HCT116 (cell line): Measurements from ENCODE around the gene COX8A. TPM values are rescaled to one million over a fixed set of nuclear protein-coding genes. Genes with fewer than 3 reads are reported as not detected.

ENCODE experiments used
- ATAC-seq: fragments of 200-7000 bp; cut with Tn5 transposase; 2 replicates; pipeline ENCODE4 v1.9.1; 2020; ENCODE audit warnings: mild to moderate bottlenecking, moderate library complexity
- BruUV-seq: library from RNA; stranded (reverse); fragments of 400-500 nt; replicated peaks from 2 replicates; lab custom pipeline; 2021; lab: Mats Ljungman, UMichigan
- CTCF ChIA-PET: fragments of 300-600 bp; sonication (Branson Sonifier 250); formaldehyde crosslinking; loops from one replicate; lab custom pipeline; 2021; ENCODE audit warnings: antibody characterized with exemption; lab: Charles Lee
- POLR2A ChIA-PET: fragments of 300-600, 350-600 bp; sonication (Branson Sonifier 250); formaldehyde crosslinking; loops from one replicate; lab custom pipeline; 2021; ENCODE audit warnings: antibody characterized with exemption; lab: Charles Lee
- RAD21 ChIA-PET, 2 experiments: fragments of 300-600 bp; sonication (Branson Sonifier 250); formaldehyde crosslinking; loops; one replicate each; lab custom pipeline; 2023; ENCODE audit warnings: low total read pairs in 2 of 2; ENCODE audit not compliant: uncharacterized antibody in 2 of 2, unreplicated experiment in 2 of 2, low non-redundant PET in 1 of 2; lab: Charles Lee
- DNase-seq: peaks from one replicate; pipeline ENCODE4 v3.0.0-alpha.2; 2010; ENCODE audit warnings: low read depth, low spot score
- H2AFZ ChIP-seq: fragments of 200-600 bp; shearing (Covaris generic), sonication (generic); 2 replicates; pipeline ENCODE4 v1.6.1; 2017; ENCODE audit warnings: low read depth, mixed run types, mixed read lengths, antibody characterized with exemption, low read length; ENCODE audit not compliant: poor library complexity, severe bottlenecking
- H3K27ac ChIP-seq: 2 replicates; pipeline ENCODE4 v1.5.1; 2012; ENCODE audit warnings: low read depth, low read length
- H3K27me3 ChIP-seq: fragments of 200-600 bp; sonication (generic); 2 replicates; pipeline ENCODE4 v1.6.1; 2016; ENCODE audit warnings: mixed run types, low read length, mixed read lengths; ENCODE audit not compliant: insufficient read depth
- H3K36me3 ChIP-seq, 2 experiments: fragments of 200-500 bp in 1 of 2; fragments of 200-600 bp in 1 of 2; sonication (Bioruptor generic) in 1 of 2; sonication (generic) in 1 of 2; 2 replicates each; pipeline versions ENCODE4 v1.5.1 to v1.6.1; 2014 to 2016; ENCODE audit warnings: low read length in 2 of 2, inconsistent platforms in 1 of 2, mixed read lengths in 1 of 2, mixed run types in 1 of 2; ENCODE audit not compliant: insufficient read depth in 2 of 2, control insufficient read depth in 1 of 2
- H3K4me1 ChIP-seq, 2 experiments: fragments of 200-600 bp in 1 of 2; sonication (generic) in 1 of 2; 2 replicates each; pipeline versions ENCODE4 v1.5.1 to v1.6.1; 2012 to 2017; ENCODE audit warnings: low read length in 2 of 2, inconsistent platforms in 1 of 2, mild to moderate bottlenecking in 1 of 2, mixed read lengths in 1 of 2, mixed run types in 1 of 2, moderate library complexity in 1 of 2; ENCODE audit not compliant: insufficient read depth in 2 of 2, control insufficient read depth in 1 of 2
- H3K4me2 ChIP-seq: fragments of 200-600 bp; sonication (generic); 2 replicates; pipeline ENCODE4 v1.6.1; 2017; ENCODE audit warnings: mixed run types, low read length, mixed read lengths
- H3K4me3 ChIP-seq, 2 experiments: fragments of 200-600 bp in 1 of 2; sonication (generic) in 1 of 2; replicated peaks in 1 of 2; 2 replicates each; pipeline ENCODE4 v1.5.1; 2011 to 2016; ENCODE audit warnings: low read length in 2 of 2, control low read depth in 1 of 2, low read depth in 1 of 2, mild to moderate bottlenecking in 1 of 2, mixed read lengths in 1 of 2, mixed run types in 1 of 2
- H3K79me2 ChIP-seq: fragments of 200-600 bp; sonication (generic); 2 replicates; pipeline ENCODE4 v1.6.1; 2017; ENCODE audit warnings: mild to moderate bottlenecking, mixed run types, low read length, moderate library complexity, mixed read lengths; ENCODE audit not compliant: insufficient read depth
- H3K9ac ChIP-seq: fragments of 200-600 bp; sonication (generic); 2 replicates; pipeline ENCODE4 v1.6.1; 2016; ENCODE audit warnings: low read length, mixed read lengths
- H3K9me2 ChIP-seq: fragments of 200-600 bp; sonication (generic), shearing (Covaris generic); 2 replicates; pipeline ENCODE4 v1.6.1; 2017; ENCODE audit warnings: mixed run types, mild to moderate bottlenecking, moderate library complexity; ENCODE audit not compliant: insufficient read depth
- H3K9me3 ChIP-seq, 2 experiments: fragments of 200-500 bp in 1 of 2; fragments of 200-600 bp in 1 of 2; sonication (Bioruptor generic) in 1 of 2; sonication (generic) in 1 of 2; 2 replicates each; pipeline ENCODE4 v1.6.1; 2014 to 2017; ENCODE audit warnings: low read length in 2 of 2, mixed read lengths in 2 of 2, inconsistent platforms in 1 of 2, low read depth in 1 of 2, mild to moderate bottlenecking in 1 of 2, mixed run types in 1 of 2, moderate library complexity in 1 of 2; ENCODE audit not compliant: control insufficient read depth in 1 of 2, insufficient read depth in 1 of 2
- H4K20me1 ChIP-seq: fragments of 200-600 bp; sonication (generic), shearing (Covaris generic); 2 replicates; pipeline ENCODE4 v1.6.1; 2017; ENCODE audit warnings: mixed run types, mild to moderate bottlenecking, moderate library complexity; ENCODE audit not compliant: insufficient read depth
- CBX3 ChIP-seq: IDR thresholded peaks from 2 replicates; pipeline ENCODE4 v1.6.1; 2012; ENCODE audit warnings: low read depth
- CEBPB ChIP-seq: IDR thresholded peaks from 2 replicates; pipeline ENCODE4 v1.6.1; 2012; ENCODE audit warnings: low read depth
- EGR1 ChIP-seq: IDR thresholded peaks from 2 replicates; pipeline ENCODE4 v1.6.1; 2012; ENCODE audit warnings: low read depth
- ELF1 ChIP-seq: IDR thresholded peaks from 2 replicates; pipeline ENCODE4 v1.6.1; 2012; ENCODE audit warnings: low read depth, borderline replicate concordance
- EZH2 ChIP-seq: fragments of 200-600 bp; sonication (generic); IDR thresholded peaks from 2 replicates; pipeline ENCODE4 v1.6.1; 2017; ENCODE audit warnings: antibody characterized with exemption, mixed run types
- EZH2phosphoT487 ChIP-seq: fragments of 200-600 bp; IDR thresholded peaks from 2 replicates; pipeline ENCODE4 v1.6.1; 2018; ENCODE audit warnings: antibody characterized with exemption, borderline replicate concordance
- FOSL1 ChIP-seq: IDR thresholded peaks from 2 replicates; pipeline ENCODE4 v1.6.1; 2012; ENCODE audit warnings: low read depth
- JUND ChIP-seq: IDR thresholded peaks from 2 replicates; pipeline ENCODE4 v1.6.1; 2012
- RAD21 ChIP-seq: IDR thresholded peaks from 2 replicates; pipeline ENCODE4 v1.6.1; 2012; ENCODE audit warnings: low read depth, mild to moderate bottlenecking
- SIN3A ChIP-seq: IDR thresholded peaks from 2 replicates; pipeline ENCODE4 v1.6.1; 2012; ENCODE audit warnings: low read depth
- SP1 ChIP-seq: IDR thresholded peaks from 2 replicates; pipeline ENCODE4 v1.6.1; 2012; ENCODE audit warnings: low read depth
- TCF7L2 ChIP-seq: IDR thresholded peaks from 2 replicates; pipeline ENCODE4 v1.7.0; 2011; ENCODE audit warnings: borderline replicate concordance, inconsistent platforms; ENCODE audit not compliant: insufficient read depth, insufficient read length; ENCODE audit errors: extremely low read depth
- YY1 ChIP-seq: IDR thresholded peaks from 2 replicates; pipeline ENCODE4 v1.6.1; 2011; ENCODE audit warnings: low read length, low read depth, moderate library complexity, mild to moderate bottlenecking; ENCODE audit not compliant: insufficient replicate concordance; ENCODE audit errors: extremely low read depth
- ZFX ChIP-seq: fragments of 450-650 bp; IDR thresholded peaks from 2 replicates; pipeline ENCODE4 v1.6.1; 2017
- ZNF274 ChIP-seq: fragments of 200-500 bp; sonication (Bioruptor generic); IDR thresholded peaks from 2 replicates; pipeline ENCODE4 v1.6.1; 2014; ENCODE audit warnings: mild to moderate bottlenecking, low read depth, low read length, inconsistent platforms
- intact Hi-C: fragments of 100-400 bp; cut with micrococcal nuclease; formaldehyde crosslinking; loops from 2 replicates; pipeline ENCODE4 v1.10.0; 2022
- total RNA-seq: library from RNA; stranded (reverse); gene quantifications from one replicate; pipeline ENCODE4 v1.2.1, GENCODE V29; 2021; ENCODE audit not compliant: unreplicated experiment
- TF ChIP-seq, protein P1 (sequence below): IDR thresholded peaks from 2 replicates; pipeline ENCODE4 v1.6.1; 2011; ENCODE audit warnings: mild to moderate bottlenecking, low read length, moderate library complexity; ENCODE audit not compliant: insufficient replicate concordance; ENCODE audit errors: extremely low read depth
- TF ChIP-seq, protein P2 (sequence below), 3 experiments: fragments of 200-600 bp in 1 of 3; sonication (generic) in 1 of 3; IDR thresholded peaks in 2 of 3; conservative IDR thresholded peaks in 1 of 3; 2 replicates each; pipeline ENCODE4 v1.5.1; 2012 to 2017; ENCODE audit warnings: low read depth in 2 of 3, low read length in 2 of 3, antibody characterized with exemption in 1 of 3, borderline replicate concordance in 1 of 3, control low read depth in 1 of 3, mild to moderate bottlenecking in 1 of 3, mixed read lengths in 1 of 3, mixed run types in 1 of 3, moderate library complexity in 1 of 3; ENCODE audit not compliant: insufficient read depth in 1 of 3
- TF ChIP-seq, protein P3 (sequence below): IDR thresholded peaks from 2 replicates; pipeline ENCODE4 v1.6.1; 2012
- TF ChIP-seq, protein P4 (sequence below): IDR thresholded peaks from 2 replicates; pipeline ENCODE4 v1.6.1; 2012

The COX8A gene
- total RNA-seq, 1 experiment from 2014 or later = 536 TPM

DNA sequence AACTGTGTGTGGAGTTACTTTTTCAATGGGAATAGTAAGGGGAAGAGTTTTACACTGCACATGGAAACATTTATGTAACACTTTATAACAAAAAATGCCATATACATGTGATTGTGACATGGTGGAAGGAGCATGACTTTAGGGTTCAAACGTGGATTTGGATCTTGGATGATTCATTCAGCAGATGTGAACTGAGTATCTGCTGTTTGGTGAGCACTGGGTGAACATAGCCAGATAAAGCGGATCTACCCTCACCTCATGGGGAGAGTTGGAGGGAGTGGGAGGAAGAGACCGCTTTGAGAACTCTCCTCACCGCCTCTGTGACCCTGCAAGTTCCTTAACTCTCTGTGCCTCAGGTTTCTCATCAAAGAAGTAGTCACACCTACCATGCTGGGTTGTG lies 32.5 kb upstream of the COX8A start:
- CTCF ChIA-PET = no interaction called here
- BruUV-seq = no TSS peak
- DNase-seq (no peak), ATAC-seq (no peak)
- no peak overlapping the region for H3K4me2 ChIP-seq
- TF ChIP-seq EZH2 (no peak), SIN3A (no peak), EZH2phosphoT487 (no peak), JUND (no peak), FOSL1 (no peak), CBX3 (no peak), EGR1 (no peak), ZFX (no peak), RAD21 (no peak), SP1 (no peak), CEBPB (no peak), ZNF274 (no peak), ELF1 (no peak), TCF7L2 (no peak), YY1 (no peak)
- TF ChIP-seq, protein P1, sequence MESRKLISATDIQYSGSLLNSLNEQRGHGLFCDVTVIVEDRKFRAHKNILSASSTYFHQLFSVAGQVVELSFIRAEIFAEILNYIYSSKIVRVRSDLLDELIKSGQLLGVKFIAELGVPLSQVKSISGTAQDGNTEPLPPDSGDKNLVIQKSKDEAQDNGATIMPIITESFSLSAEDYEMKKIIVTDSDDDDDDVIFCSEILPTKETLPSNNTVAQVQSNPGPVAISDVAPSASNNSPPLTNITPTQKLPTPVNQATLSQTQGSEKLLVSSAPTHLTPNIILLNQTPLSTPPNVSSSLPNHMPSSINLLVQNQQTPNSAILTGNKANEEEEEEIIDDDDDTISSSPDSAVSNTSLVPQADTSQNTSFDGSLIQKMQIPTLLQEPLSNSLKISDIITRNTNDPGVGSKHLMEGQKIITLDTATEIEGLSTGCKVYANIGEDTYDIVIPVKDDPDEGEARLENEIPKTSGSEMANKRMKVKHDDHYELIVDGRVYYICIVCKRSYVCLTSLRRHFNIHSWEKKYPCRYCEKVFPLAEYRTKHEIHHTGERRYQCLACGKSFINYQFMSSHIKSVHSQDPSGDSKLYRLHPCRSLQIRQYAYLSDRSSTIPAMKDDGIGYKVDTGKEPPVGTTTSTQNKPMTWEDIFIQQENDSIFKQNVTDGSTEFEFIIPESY = no peak
- TF ChIP-seq, protein P2, sequence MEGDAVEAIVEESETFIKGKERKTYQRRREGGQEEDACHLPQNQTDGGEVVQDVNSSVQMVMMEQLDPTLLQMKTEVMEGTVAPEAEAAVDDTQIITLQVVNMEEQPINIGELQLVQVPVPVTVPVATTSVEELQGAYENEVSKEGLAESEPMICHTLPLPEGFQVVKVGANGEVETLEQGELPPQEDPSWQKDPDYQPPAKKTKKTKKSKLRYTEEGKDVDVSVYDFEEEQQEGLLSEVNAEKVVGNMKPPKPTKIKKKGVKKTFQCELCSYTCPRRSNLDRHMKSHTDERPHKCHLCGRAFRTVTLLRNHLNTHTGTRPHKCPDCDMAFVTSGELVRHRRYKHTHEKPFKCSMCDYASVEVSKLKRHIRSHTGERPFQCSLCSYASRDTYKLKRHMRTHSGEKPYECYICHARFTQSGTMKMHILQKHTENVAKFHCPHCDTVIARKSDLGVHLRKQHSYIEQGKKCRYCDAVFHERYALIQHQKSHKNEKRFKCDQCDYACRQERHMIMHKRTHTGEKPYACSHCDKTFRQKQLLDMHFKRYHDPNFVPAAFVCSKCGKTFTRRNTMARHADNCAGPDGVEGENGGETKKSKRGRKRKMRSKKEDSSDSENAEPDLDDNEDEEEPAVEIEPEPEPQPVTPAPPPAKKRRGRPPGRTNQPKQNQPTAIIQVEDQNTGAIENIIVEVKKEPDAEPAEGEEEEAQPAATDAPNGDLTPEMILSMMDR (IDR thresholded peaks at IDR 0.05 in 2 of 3, conservative IDR thresholded peaks at IDR 0.05 in 1 of 3; ENCODE audit: borderline replicate concordance in 1 of 3, insufficient read depth in 1 of 3, low read depth in 2 of 3, low read length in 2 of 3) = no peak
- TF ChIP-seq, protein P3, sequence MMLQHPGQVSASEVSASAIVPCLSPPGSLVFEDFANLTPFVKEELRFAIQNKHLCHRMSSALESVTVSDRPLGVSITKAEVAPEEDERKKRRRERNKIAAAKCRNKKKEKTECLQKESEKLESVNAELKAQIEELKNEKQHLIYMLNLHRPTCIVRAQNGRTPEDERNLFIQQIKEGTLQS = no peak
- TF ChIP-seq, protein P4, sequence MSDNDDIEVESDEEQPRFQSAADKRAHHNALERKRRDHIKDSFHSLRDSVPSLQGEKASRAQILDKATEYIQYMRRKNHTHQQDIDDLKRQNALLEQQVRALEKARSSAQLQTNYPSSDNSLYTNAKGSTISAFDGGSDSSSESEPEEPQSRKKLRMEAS = no peak
- peaks cover 9 to 34% of the 10 kb centered on the region in 2 experiments for H3K4me1 ChIP-seq
- H3K9me2 ChIP-seq = no peaks in the 10 kb centered on the region
- peaks cover 66% of the 10 kb centered on the region for H3K79me2 ChIP-seq
- no peaks in the 10 kb centered on the region for H3K27me3 ChIP-seq
- no peak overlapping the region for H3K4me3 ChIP-seq
- H3K9ac ChIP-seq = no peak overlapping the region
- H2AFZ ChIP-seq = no peak overlapping the region
- peaks cover 5 to 8% of the 10 kb centered on the region in 2 experiments; a peak in 3 of 4 replicates for H3K36me3 ChIP-seq
- POLR2A ChIA-PET = no interaction called here
- no peaks in the 10 kb centered on the region; the same call in 1 of the 2 replicates for H4K20me1 ChIP-seq
- no peaks in the 10 kb centered on the region for H3K9me3 ChIP-seq
- RAD21 ChIA-PET = no interaction called here
- no peak overlapping the region for H3K27ac ChIP-seq
- intact Hi-C loops = no loop called here
